Measurements from ENCODE around the gene USP33.

Gene USP33

GRCh38 chr1:77670330-77670729, 89.3 kb downstream of the USP33 start:
- POLR2A ChIA-PET (ENCODE audit: low non-redundant PET): no interaction called here
- CTCF ChIA-PET: interaction anchor here (0.6 kb wide), 1 partner anchor 1387 kb away, joined by 3 read pairs; no protein-coding TSS in a partner anchor
- no peak overlapping the region for H3K27ac ChIP-seq
- TF ChIP-seq, protein P1, sequence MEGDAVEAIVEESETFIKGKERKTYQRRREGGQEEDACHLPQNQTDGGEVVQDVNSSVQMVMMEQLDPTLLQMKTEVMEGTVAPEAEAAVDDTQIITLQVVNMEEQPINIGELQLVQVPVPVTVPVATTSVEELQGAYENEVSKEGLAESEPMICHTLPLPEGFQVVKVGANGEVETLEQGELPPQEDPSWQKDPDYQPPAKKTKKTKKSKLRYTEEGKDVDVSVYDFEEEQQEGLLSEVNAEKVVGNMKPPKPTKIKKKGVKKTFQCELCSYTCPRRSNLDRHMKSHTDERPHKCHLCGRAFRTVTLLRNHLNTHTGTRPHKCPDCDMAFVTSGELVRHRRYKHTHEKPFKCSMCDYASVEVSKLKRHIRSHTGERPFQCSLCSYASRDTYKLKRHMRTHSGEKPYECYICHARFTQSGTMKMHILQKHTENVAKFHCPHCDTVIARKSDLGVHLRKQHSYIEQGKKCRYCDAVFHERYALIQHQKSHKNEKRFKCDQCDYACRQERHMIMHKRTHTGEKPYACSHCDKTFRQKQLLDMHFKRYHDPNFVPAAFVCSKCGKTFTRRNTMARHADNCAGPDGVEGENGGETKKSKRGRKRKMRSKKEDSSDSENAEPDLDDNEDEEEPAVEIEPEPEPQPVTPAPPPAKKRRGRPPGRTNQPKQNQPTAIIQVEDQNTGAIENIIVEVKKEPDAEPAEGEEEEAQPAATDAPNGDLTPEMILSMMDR (conservative IDR thresholded peaks at IDR 0.05; ENCODE audit: low read depth): no peak
- no peak for DNase-seq (ENCODE audit: low spot score)

GRCh38 chr1:77668924-77669449, 90.7 kb downstream of the USP33 start:
- ChIA-PET POLR2A (ENCODE audit: low non-redundant PET) (no interaction called here), CTCF (interaction anchor here (0.6 to 1.2 kb wide), 2 partner anchors 22 to 36 kb away, joined by 4 to 9 read pairs; no protein-coding TSS in a partner anchor)
- H3K27ac ChIP-seq: no peak overlapping the region
- TF ChIP-seq, protein P1 (conservative IDR thresholded peaks at IDR 0.05; ENCODE audit: low read depth): no peak
- no peak for DNase-seq (ENCODE audit: low spot score)

DNA sequence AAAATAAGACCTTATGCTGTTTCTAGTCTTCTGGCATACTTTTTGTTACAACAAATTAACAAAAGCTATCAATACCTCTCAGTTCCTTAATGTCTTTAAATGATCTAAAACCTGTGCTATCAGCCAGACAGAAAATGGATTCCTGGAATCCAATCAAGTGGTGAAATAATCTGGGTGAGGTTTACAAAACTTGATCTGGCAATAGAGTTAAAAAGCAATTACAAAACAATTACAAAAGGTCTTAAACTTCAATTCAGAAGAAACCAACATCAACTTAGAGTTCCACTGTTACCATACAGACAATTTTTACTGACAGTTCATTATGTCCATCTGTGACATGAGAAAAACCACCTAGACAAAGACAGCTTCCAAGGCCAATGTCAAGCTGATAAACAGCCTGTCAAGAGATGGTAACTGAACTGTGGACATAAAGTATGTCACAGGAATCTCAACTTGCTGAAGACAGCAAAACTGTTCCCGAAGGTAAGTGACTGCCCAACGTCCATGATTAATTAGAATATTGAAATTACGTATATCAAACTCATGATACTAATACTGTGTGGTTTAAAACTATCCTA, 94.6 kb downstream of the USP33 start:
- DNase-seq (ENCODE audit: low spot score): no peak
- POLR2A ChIA-PET (ENCODE audit: low non-redundant PET): no interaction called here
- TF ChIP-seq, protein P1 (conservative IDR thresholded peaks at IDR 0.05; ENCODE audit: low read depth): no peak
- CTCF ChIA-PET: interaction anchor here (0.6 to 0.9 kb wide), 3 partner anchors 8 to 36 kb away, joined by 3 read pairs; no protein-coding TSS in a partner anchor
- H3K27ac ChIP-seq: no peak overlapping the region

DNA sequence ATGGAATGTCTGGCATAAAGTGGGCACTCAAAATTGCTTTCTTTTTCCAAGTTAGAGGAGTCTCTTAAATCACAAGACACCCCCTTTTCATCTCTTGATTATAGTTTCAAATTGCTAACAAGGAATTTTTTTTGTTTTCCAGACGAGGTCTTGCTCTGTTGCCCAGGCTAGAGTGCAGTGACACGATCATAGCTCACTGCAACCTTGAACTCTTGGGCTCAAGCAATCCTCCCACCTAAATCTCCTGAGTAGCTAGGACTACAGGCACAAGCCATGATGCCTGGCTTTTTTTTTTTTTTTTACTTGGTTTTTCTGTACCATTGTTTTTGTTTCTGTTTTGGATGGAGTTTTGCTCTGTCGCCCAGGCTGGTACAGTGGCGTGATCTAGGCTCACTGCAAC, 98.0 kb downstream of the USP33 start:
- TF ChIP-seq, protein P1 (conservative IDR thresholded peaks at IDR 0.05; ENCODE audit: low read depth): no peak
- DNase-seq (ENCODE audit: low spot score): no peak
- ChIA-PET CTCF (no interaction called here), POLR2A (ENCODE audit: low non-redundant PET) (no interaction called here)
- H3K27ac ChIP-seq: no peak overlapping the region

- no peak overlapping the region for H3K27ac ChIP-seq
- TF ChIP-seq, protein P1 (conservative IDR thresholded peaks at IDR 0.05; ENCODE audit: low read depth): no peak
- ChIA-PET CTCF (interaction anchor here (0.6 to 0.7 kb wide), 4 partner anchors 16 to 617 kb away, joined by 3 to 4 read pairs (median 3); no protein-coding TSS in a partner anchor), POLR2A (ENCODE audit: low non-redundant PET) (no interaction called here)
- no peak for DNase-seq (ENCODE audit: low spot score)
Measured at GRCh38 chr1:77659879-77660593, 99.6 kb downstream of the USP33 start.

- CTCF ChIA-PET: interaction anchor here (0.6 kb wide), 1 partner anchor 53 kb away, joined by 5 read pairs; no protein-coding TSS in a partner anchor
Measured at GRCh38 chr1:77658271-77658670, 101.4 kb downstream of the USP33 start.

More at GRCh38 chr1:77658271-77658670, 101.4 kb downstream of the USP33 start:
- no peak for DNase-seq (ENCODE audit: low spot score)
- TF ChIP-seq, protein P1 (conservative IDR thresholded peaks at IDR 0.05; ENCODE audit: low read depth): no peak
- POLR2A ChIA-PET (ENCODE audit: low non-redundant PET): no interaction called here
- H3K27ac ChIP-seq: no peak overlapping the region

Measured in RWPE1 (cell line).